Activated T-cell treated with anti-CD3 and anti-CD28 coated beads, Interleukin-2, amount 50 U/mL, for 1 hour (primary cell): ENCODE results near the gene C1orf105.

Source experiments
- DNase-seq: peaks from one replicate; pipeline ENCODE4 v3.0.0-alpha.2; 2020

C1orf105 gene

DNA sequence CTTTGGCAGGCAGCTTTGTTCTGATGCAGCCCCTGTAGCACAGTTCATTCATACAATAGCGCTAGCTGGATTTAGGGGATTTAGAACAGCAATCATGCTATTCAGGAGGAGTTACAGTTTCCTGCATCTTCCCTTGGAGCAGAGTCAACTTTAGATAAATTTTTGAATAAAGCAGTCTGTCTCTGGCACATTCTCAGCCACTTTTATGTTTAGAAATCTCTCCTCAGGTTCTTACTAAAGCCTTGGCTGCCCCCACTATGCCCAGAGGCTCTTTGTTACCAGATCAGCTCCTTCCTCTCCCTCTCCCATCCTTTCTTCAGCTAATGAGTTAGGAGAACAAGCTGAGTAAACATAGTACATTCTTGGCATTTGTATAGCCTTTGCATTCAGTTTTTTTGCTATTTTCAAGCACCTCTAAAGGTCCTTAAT lies 40.4 kb downstream of the C1orf105 start:
- no peak for DNase-seq

DNA sequence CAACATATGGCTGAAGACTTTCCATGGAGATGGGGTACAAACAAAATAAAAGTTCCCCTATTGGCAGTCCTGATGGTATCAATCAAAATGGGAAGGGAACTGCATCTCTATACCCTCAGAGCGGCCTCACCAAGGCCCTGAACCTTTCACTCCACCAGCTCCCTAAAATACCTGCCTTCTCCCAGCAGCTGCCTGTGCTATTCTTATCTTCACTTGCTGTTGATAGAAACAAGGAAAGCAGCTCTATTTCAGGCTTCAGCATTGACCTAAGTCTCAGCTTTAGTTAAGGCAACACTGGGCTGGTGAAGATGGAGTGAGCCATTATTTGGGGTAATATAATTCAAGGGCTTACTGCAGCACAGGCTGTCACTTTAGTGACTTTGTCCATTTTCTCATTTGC lies 45.1 kb downstream of the C1orf105 start:
- no peak for DNase-seq

DNA sequence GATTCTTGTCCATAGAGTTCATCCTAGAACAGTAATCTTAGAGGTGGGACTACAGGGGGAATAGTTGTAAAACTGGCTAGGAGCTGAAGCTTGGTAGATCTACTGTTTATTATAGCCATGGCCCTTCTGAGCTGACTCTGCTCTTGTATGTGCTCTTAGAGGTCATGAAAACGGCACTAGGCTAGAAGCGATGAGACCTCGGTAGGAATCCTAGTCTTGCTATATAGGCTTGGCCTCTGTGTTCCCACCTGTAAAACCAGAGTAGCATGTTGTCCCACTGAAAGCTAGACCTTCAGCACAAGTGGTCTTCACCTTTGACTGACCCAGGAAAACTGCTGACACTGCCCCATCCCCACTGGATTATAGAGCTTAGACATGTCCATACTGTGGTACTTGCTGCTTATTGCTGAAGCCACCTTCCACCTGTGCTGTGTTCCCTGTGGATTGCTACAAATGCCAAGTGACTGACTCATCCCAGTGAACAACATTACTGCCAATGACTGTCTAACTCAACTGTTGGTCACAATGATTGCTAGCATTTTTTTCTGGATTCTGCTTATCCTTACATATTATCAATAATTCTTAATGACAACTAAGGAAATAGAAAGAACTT lies 46.4 kb downstream of the C1orf105 start:
- no peak for DNase-seq

DNA sequence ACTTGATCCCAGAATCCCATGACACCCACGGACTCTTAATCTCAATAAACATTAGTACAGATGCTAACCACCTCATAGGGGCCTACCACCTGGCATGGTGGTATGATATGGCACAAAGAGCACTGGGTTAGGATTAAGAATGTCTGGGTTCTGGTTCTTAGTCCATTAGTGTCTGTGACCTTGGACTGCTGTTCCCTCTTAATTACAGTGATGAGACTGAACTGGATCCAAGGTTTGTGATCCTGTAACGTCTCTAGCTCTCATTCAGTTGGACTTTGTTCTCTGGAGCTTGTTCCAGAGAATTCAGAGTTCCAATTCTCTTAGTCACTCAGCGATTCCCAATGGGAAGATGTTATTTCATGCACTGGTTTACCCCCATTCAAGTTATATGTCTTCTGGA lies 47.0 kb downstream of the C1orf105 start:
- no peak for DNase-seq

DNA sequence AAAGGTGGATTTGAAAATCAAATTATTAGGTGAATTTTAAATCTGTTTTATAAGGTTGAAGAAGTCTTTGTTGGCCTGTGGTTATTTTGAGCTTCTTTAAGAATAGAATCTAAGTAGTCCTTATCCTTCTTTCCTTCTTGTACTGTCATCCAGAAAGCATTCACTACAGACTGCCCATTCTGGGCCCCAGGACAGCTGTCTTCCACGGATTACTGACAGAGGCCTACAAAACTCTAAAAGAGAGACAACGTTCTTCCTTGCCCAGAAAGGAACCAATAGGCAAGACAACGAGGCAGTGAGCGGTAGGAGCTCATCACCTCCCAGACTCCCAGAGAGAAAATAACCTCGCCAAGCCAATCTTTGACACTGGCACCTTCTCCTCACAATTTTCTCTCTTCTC lies 47.8 kb downstream of the C1orf105 start:
- no peak for DNase-seq

DNA sequence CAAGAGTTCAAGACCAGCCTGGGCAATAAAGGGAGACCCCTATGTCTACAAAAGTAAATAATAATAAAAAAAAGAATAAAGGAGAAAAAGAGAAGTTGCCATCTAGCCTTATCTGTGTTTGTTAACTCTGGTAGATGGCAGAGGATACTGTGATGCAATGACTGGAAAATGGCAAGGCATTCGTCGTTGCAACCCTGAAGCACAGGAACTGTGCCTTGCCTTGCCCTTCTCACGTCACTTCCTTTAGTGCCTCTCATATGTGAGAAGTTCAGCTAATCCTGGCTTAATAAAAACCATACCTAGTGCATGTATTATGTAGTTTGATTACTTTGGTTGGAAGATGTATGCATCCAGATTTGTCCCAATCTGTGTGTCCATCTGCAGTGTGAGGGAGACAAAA lies 49.2 kb downstream of the C1orf105 start:
- DNase-seq: no peak

DNA sequence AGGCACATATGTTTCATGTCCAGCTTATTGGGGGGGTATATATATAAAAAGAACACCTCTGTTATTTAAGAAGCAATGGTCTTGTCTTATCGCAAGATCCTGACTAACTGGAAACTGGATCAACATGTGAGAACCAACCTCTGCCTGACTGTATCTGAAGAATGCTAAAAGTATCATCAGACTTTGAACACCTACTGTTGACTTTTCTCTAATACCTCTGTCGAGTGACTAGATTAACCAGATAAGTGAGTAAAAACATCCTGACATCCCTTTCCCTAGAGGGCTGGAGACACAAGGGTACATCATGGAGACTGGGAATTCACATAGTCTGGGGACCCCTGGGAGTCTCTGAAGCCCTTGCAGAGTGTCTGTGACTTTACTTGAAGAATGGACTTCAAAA lies 49.7 kb downstream of the C1orf105 start:
- no peak for DNase-seq

DNA sequence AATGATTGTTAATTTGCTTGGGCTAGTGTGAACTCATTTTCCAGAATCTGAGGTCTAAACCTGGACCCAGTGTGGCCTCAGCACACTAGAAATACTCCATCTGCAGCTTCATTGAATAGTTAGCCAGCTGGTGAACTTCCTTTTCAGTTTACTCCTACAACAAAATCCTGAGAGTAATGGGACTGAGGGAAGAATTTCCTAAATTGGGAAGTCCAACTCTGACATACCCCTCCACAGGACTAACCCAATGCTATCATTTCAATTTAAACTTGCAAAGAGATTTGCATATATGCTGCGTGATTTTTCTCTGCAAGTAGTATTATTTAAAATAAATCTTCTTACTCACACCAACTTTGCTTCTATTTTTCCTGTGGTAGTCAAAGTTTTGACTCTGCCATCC lies 51.2 kb downstream of the C1orf105 start:
- DNase-seq: no peak

DNA sequence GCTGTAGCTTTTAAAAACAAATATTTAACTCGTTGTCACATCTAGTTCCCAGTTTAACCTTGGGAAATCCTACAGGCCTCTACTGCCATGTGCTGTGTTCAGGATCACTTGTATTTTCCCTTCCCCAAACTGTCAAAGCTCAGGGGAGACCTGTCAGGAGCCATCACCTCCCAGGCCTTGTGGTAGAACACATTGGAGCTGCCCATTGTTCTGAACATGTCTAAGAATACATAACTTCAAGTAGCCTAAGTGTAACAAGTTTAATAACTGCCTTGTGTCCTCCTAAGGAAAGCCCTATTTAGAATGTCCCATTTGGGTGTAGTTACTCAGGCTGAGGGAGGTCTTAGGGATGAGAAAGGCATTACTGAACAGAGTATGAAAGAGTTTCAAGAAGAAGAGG lies 52.0 kb downstream of the C1orf105 start:
- no peak for DNase-seq

DNA sequence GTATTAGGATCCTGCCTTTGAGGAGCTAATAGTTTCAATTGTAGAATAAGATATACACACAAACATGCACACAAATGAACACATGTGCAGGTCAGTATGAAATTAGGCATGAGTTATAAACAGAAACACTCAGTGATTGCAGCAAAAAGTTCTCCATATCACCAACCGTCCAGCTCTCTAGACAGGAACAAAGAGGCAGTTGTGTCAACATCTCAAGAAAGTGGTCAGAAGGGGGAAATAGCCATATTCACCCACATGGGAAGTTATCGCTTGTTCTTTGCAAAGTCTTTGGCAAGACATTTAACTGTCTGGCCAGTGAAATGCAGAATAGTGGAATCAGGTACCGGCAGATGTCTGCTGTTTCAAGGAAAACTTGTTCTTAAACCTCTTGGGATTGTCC lies 52.8 kb downstream of the C1orf105 start:
- no peak for DNase-seq

DNA sequence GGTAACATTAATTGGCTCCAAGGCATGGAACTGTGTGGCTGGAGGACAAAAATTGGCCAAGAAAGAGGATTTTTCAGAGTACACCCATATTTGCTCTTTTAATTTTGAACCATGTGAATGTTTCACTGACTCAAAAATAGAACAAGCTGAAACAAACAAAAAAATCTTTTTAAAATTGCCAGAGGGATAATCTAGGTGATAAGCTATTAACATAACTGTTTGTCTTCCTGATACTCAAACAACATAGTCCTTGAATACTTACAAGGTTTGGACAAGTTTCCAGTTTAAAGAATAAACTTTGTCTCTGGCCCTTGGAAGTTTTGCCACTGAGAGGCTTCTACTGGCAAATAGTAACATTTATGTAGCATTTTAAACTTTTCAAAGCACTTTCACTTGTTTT lies 53.4 kb downstream of the C1orf105 start:
- DNase-seq: no peak

DNA sequence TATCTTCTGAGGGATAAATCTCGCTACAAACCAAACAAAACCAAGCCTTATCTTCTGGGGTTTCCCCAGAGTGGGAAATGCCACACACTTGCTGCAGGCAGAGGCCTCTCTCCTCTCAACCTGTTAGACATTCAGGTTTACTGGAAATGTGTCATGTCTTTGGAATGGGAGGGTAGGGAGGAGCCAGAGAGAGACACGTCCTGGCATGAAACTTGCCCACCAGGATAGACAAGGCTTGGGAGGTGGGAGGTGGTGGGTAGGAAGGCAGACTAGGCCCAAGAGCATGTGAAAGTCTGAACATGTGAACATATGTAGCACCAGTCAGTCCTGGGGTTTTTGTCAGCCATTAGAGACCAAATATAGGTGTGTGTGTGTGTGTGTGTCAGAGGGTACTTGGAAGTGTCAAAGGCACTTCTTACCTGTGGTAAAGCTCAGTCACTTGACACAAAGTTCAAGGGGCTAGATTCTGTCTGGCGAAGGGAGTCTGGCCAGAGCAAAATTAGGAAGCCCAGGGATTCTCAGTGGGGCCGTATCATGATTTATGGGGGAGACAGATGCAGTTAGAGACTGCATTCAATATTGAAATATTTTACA lies 55.8 kb downstream of the C1orf105 start:
- DNase-seq: no peak

DNA sequence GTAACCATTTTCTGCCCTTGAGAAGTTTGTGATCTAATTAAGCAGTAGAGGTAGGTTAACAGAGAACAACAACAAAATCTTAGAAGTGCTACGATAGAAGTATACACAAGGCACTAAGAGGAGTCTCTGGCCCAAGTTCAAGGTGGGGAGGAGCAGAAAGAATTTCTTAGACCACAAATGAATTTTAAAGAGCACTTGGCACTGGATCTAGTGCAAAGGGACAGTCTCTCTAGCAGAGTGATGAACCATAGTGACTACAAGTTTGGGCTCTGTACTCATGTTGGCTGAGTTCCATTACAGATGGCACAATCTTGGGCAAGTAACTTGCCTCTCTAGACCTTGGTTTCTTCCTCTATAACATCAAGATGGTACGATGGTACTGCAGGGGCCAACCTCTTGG lies 56.7 kb downstream of the C1orf105 start:
- DNase-seq: no peak

DNA sequence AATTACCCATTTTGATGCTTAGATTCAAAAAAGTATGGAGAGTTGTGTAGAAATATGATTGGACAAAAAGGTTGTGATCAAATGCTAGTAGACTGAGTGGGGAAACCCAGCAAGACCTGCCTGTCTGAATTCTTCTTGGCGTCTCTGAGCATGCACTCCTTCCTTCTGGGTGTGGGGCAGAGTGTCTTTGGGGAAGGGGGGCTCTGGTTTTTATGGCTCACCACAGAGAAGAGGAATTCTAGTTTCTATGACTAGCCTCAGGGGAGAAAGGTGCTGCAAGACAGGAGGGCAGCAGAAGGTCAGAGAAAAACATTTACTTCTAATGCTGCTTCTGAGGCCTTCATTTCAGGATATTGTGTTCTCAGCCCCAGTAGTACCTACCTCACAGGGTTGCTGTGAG lies 57.3 kb downstream of the C1orf105 start:
- no peak for DNase-seq

DNA sequence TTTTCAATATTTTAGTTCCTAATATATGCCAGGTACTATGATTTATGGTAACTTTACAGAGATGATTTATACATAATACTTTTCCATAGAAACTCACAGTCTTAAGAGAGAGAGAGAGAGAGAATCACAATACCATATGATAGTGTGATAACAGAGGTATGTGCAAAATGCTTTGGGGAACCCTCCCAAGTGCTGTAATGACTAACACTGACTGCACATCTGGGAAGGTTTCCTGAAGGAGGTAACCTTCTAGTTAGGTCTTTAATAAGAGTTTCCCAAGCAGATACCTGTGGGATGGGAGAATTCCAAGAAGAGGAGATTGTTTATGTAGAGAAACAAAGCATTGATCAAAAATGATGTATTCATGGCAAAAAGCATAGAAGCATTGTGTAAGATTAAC lies 58.0 kb downstream of the C1orf105 start:
- DNase-seq: no peak

DNA sequence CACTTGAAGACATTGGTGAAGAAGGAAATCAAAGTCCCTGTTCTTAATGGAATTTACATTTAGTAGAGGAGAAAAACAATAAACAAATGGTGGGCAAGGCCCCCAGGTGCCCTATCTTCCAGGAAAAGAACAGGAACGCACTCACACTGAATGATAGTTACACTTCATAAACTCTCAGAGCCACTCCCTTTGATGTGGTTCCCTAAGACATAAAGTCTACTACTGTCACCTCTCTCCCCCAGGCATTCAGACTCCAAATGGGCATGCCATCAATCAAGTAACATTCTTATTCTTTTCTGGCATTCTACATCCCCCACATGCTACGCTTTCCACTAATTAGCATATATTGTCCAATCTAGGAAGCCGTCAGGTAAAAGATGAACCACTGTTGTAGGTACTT lies 59.9 kb downstream of the C1orf105 start:
- no peak for DNase-seq

DNA sequence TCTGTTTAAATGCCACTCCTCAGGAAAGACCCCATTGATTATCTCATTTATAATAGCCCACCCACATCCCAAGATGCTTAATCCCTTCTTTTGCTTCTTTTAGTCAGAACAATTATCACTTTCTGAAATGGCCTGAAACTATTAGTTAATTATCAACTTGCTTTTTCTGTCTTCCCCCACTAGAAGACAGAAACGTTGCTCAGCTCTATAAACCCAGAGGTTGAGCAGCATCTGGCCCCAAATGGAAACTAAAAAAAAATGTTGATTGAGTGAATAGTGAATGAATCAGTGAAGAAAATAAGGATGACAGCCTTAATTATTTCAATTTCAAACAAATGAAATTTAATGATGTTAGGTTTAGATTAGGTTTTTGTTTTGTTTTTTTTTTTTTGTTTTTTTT lies 61.6 kb downstream of the C1orf105 start:
- DNase-seq: no peak

DNA sequence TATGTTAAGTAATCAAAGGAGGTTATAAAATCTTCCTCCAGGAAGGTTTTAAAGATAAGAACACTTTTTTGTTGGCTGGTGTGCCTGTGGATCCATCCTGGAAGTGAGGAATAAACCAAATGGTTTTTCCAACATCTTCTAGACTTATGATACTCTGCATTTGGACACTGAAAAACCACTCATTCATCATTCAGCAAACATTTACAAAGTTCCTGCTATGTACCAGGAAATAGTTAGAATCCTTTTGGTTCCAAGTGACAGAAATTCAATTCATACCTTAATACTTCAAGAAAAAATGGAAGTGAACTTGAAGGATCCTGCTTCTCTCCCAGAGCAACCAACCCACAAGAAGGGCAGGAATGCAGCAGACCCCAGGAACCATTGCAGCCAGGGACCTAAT lies 63.0 kb downstream of the C1orf105 start:
- no peak for DNase-seq

DNA sequence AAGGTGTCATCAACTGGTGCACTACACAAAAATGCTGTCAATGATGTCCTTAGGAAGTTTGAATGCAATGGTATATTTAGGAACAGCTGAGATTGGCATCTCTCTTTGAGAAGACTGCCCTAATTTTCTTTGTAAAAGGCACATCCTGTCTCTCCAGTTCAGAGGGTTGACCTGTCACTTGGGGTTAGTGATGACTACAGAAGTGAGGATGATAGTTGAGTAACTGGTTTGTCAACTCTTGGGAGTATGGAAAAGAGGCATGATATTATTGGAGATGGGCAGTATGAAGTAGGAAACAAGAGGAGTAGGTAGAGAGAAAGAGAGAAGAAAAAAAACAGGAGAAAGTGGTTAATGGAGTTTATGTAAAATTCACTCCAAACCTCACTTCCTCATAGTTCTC lies 63.8 kb downstream of the C1orf105 start:
- no peak for DNase-seq

DNA sequence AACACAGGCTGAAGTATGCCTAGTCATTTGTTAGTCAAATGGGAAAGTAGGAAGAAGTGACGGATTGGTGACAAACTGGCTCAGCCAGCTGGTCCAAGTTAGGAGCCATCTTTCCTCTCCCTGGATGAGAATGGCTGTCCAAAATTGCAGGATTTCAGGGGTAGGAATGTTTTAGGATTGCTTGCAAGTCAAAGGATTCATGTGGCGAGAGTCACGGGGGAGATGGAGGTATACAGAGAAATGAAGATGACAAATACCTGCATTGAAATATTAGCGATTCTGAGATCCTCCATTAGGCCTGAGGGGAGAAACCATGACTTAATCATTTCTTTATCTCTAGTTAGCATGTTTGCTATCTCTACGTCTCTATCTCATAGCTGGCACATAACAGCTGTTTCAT lies 65.1 kb downstream of the C1orf105 start:
- no peak for DNase-seq

DNA sequence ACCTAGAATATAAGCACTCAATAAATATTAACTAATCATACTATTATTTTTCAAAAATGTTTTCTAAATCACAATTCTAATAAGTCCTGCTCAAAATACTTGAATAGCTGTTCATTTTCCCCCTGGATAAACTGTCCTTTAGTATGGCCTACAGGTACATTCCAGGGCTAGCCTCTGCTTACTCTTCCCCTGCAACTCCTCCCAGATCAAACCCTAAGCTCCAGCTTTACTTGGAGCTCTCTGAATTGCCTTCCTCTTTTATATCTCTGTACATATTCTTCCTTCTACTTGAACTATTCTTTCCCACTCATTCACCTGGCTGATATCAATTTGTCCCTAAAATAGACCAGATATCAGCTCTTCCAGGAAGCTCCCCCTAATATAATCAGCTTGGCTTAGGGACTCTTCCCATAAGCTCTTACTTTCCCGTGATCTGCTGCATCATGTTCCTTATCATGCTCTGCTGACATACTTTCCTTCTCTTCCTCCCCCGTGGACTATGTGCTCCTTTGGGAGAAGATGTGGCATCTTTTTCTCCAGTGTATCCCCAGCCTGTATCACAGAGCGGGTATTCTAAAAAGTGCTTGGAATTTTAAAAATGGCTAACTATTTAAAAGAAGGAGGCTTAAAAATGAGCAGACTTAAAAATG lies 66.4 kb downstream of the C1orf105 start:
- no peak for DNase-seq

DNA sequence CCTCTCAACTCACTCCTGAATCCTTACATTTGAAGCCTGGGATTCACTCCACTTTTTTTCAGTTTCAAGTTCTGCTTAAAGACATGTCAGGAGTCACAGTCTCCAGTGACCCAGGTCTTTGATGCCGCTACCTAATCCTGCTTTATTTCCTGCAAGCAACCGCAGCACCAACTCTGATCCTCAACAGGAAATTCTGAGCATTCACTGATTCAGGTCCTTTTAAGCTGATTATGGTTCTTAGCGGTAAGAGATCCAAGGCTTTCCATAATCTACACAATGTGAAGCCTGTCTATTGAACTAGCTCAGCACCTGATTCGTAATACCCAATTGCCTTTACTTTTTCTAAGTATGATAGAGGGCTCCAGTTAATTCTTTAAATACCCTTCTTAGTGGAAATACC lies 67.1 kb downstream of the C1orf105 start:
- no peak for DNase-seq

DNA sequence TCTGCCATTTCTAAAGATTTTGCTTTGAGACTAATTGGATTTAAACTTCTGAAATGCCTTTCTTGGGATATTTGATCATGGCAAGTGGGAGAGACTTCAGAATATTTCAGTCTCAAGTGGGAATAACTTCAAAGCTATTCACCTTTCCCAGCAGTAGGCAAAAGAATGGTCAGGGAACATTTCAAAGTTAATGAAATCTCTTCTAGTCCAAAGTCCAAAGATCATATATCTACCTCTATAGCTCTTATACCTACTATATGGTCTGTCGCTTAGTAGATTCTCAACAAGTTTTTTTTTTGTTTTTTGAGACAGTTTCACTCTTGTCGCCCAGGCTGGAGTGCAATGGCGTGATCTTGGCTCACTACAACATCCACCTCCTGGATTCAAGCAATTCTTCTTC lies 67.9 kb downstream of the C1orf105 start:
- no peak for DNase-seq

DNA sequence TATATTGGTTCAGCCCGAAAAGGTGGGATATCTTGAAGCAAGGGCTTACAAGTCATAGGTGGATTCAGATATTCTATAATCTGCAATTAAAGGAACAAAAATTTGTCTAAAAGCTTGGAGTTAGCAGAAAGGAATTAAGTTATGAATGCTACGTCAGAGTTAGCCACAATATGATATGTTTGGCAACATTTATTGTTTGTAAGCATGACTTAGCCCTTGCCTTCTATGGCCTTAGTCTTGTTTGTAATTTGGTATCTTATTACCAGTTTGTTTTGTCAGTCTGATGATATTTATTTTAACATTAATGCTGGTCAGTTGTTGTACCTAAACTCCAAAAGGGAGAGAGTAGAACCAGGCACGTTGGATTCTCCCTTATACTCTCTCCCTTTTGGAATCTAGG lies 69.4 kb downstream of the C1orf105 start:
- DNase-seq: no peak

DNA sequence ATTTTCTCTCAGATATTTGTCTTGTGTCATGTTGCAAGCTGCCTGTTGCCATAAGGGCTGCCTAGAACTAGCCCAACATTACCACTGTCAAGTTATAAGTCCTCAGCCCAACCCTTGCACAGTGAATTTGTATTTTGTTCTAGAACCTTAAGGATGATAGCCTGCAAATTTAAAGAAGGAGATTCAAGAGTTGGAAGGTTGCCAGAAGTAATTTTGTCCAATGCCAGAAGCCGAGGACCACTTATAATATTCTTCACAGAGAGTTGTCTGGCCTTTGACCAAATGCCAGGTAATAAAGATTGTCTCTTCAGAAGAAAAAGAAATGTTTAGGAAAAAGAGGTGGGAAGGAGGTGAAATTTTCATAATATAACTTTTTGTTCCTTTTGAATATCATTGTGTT lies 71.9 kb downstream of the C1orf105 start:
- DNase-seq: no peak
